Kidney epithelial cell (primary cell): Measurements from ENCODE around the gene SETD2. TPM values are rescaled to one million over a fixed set of nuclear protein-coding genes. Genes with fewer than 3 reads are reported as not detected.

Experiments used
- DNase-seq: peaks from one replicate; pipeline ENCODE4 v3.0.0-alpha.2; 2010; ENCODE audit warnings: low read depth
- H3K27me3 ChIP-seq: 2 replicates; pipeline ENCODE4 v1.6.0; 2011; ENCODE audit warnings: low read length; ENCODE audit not compliant: control insufficient read depth, insufficient read depth
- H3K36me3 ChIP-seq: 2 replicates; pipeline ENCODE4 v1.5.1; 2011; ENCODE audit warnings: low read length; ENCODE audit not compliant: control insufficient read depth, insufficient read depth
- H3K4me3 ChIP-seq: 2 replicates; pipeline ENCODE4 v1.5.1; 2011; ENCODE audit warnings: low read depth, mild to moderate bottlenecking, control low read depth, low read length
- CTCF ChIP-seq: IDR thresholded peaks from 2 replicates; pipeline ENCODE4 v1.5.1; 2011; ENCODE audit warnings: mild to moderate bottlenecking, moderate library complexity, low read length, control low read depth, inconsistent platforms; ENCODE audit not compliant: insufficient read depth, poor library complexity, severe bottlenecking
- total RNA-seq: library from RNA; depleted of rRNA; stranded (reverse); fragments of >200 nt; gene quantifications from 2 replicates; pipeline ENCODE4 v1.2.3, GENCODE V29; 2015

Gene SETD2
- total RNA-seq, 1 donor from 2014 or later, result 31.1 TPM

GRCh38 chr3:47016934-47017435 is 146.9 kb downstream of the SETD2 start:
- no peak for TF ChIP-seq CTCF
- Histone ChIP-seq H3K36me3 (no peaks in the 10 kb centered on the region), H3K27me3 (no peaks in the 10 kb centered on the region), H3K4me3 (no peak overlapping the region)
- DNase-seq, result peak; percentile 72

GRCh38 chr3:47016086-47016933 is 147.6 kb downstream of the SETD2 start:
- no peaks in the 10 kb centered on the region for H3K27me3 ChIP-seq
- DNase-seq, result no peak
- H3K36me3 ChIP-seq, result no peaks in the 10 kb centered on the region
- no peak for TF ChIP-seq CTCF
- no peak overlapping the region for H3K4me3 ChIP-seq

- DNase-seq, result no peak
- Histone ChIP-seq H3K4me3 (no peak overlapping the region), H3K27me3 (no peaks in the 10 kb centered on the region), H3K36me3 (no peaks in the 10 kb centered on the region)
- no peak for TF ChIP-seq CTCF
These were observed 148.8 kb downstream of the SETD2 start for GRCh38 chr3:47015151-47015550.

GRCh38 chr3:47014036-47014435 is 149.9 kb downstream of the SETD2 start:
- TF ChIP-seq CTCF, result no peak
- DNase-seq, result no peak
- H3K36me3 ChIP-seq, result no peaks in the 10 kb centered on the region
- no peaks in the 10 kb centered on the region for H3K27me3 ChIP-seq
- no peak overlapping the region for H3K4me3 ChIP-seq

- Histone ChIP-seq H3K27me3 (no peaks in the 10 kb centered on the region), H3K36me3 (no peaks in the 10 kb centered on the region), H3K4me3 (no peak overlapping the region)
- no peak for TF ChIP-seq CTCF
- no peak for DNase-seq
These were observed 150.7 kb downstream of the SETD2 start for GRCh38 chr3:47013231-47013630.
